Activated CD4-positive, alpha-beta T cell treated with anti-CD3 and anti-CD28 coated beads for 24 hours (primary cell): Measurements from ENCODE around the gene PEX26.
"Not testable (repeated sequence)": the region's sequence is repeated elsewhere in the genome, so short reads cannot be mapped to it uniquely, and the experiment has no call there.

Experiments
- DNase-seq, 2 donors: peaks; one replicate each; pipeline ENCODE4 v3.0.0-alpha.2; 2020; ENCODE audit warnings: low read depth in 2 of 2

PEX26 gene

GRCh38 chr22:18056807-18057474, 20.8 kb upstream of the PEX26 start:
- no peak for DNase-seq

- DNase-seq: no peak
Observed at GRCh38 chr22:18057568-18058209, 20.1 kb upstream of the PEX26 start.

GRCh38 chr22:18058371-18059093, 19.3 kb upstream of the PEX26 start:
- no peak for DNase-seq

GRCh38 chr22:18059094-18059417, 18.7 kb upstream of the PEX26 start:
- no peak for DNase-seq

- DNase-seq: no peak
Observed at GRCh38 chr22:18059473-18059872, 18.3 kb upstream of the PEX26 start.

- no peak for DNase-seq
Observed at GRCh38 chr22:18059991-18060390, 17.8 kb upstream of the PEX26 start.

- no peak for DNase-seq
Observed at GRCh38 chr22:18060646-18061620, 16.9 kb upstream of the PEX26 start.

GRCh38 chr22:18062421-18062820, 15.4 kb upstream of the PEX26 start:
- no peak for DNase-seq

GRCh38 chr22:18063306-18063705, 14.5 kb upstream of the PEX26 start:
- no peak for DNase-seq

GRCh38 chr22:18063715-18064114, 14.1 kb upstream of the PEX26 start:
- not testable (repeated sequence) for DNase-seq

GRCh38 chr22:18064636-18065035, 13.2 kb upstream of the PEX26 start:
- no peak for DNase-seq

GRCh38 chr22:18065256-18065655, 12.5 kb upstream of the PEX26 start:
- DNase-seq: no peak

- DNase-seq: no peak
Observed at GRCh38 chr22:18066181-18066859, 11.5 kb upstream of the PEX26 start.

GRCh38 chr22:18067121-18067520, 10.7 kb upstream of the PEX26 start:
- DNase-seq: no peak

- no peak for DNase-seq
Observed at GRCh38 chr22:18067548-18068341, 10.0 kb upstream of the PEX26 start.

GRCh38 chr22:18068381-18068988, 9.3 kb upstream of the PEX26 start:
- no peak for DNase-seq

GRCh38 chr22:18069041-18069440, 8.7 kb upstream of the PEX26 start:
- no peak for DNase-seq

GRCh38 chr22:18070041-18070440, 7.7 kb upstream of the PEX26 start:
- no peak for DNase-seq

- DNase-seq: no peak
Observed at GRCh38 chr22:18070556-18071306, 7.1 kb upstream of the PEX26 start.
